Neural crest cell (in vitro differentiated cells): Measurements from ENCODE around the gene TEX2. TPM values are rescaled to one million over a fixed set of nuclear protein-coding genes. Genes with fewer than 3 reads are reported as not detected.
"Not testable (repeated sequence)": the region's sequence is repeated elsewhere in the genome, so short reads cannot be mapped to it uniquely, and the experiment has no call there.

Source experiments
- DNase-seq: peaks from one replicate; pipeline ENCODE4 v3.0.0; 2021; ENCODE audit warnings: low read depth, mixed read lengths, low spot score
- H3K27ac Mint-ChIP-seq: one replicate; pipeline ENCODE4 v1.8.0; 2021; ENCODE audit warnings: mild to moderate bottlenecking, mixed read lengths; ENCODE audit not compliant: unreplicated experiment
- H3K27me3 Mint-ChIP-seq: 2 replicates; pipeline ENCODE4 v1.8.0; 2021; ENCODE audit warnings: low read depth, mild to moderate bottlenecking, mixed read lengths
- H3K36me3 Mint-ChIP-seq: 2 replicates; pipeline ENCODE4 v1.8.0; 2021; ENCODE audit warnings: low read depth, mild to moderate bottlenecking, mixed read lengths
- H3K4me1 Mint-ChIP-seq: 2 replicates; pipeline ENCODE4 v1.8.0; 2021; ENCODE audit warnings: mixed read lengths
- H3K4me3 Mint-ChIP-seq: one replicate; pipeline ENCODE4 v1.8.0; 2021; ENCODE audit warnings: mild to moderate bottlenecking, mixed read lengths
- H3K9me3 Mint-ChIP-seq: 2 replicates; pipeline ENCODE4 v1.8.0; 2021; ENCODE audit warnings: mixed read lengths
- total RNA-seq: library from RNA; stranded (reverse); gene quantifications from 2 replicates; pipeline ENCODE4 v1.2.1, GENCODE V29; 2021
- TF ChIP-seq, protein P1 (sequence below): fragments of 200-600 bp; sonication (generic); conservative IDR thresholded peaks from 2 replicates; pipeline ENCODE4 v1.5.0; 2021; ENCODE audit warnings: antibody characterized with exemption, mild to moderate bottlenecking

Gene TEX2
- total RNA-seq, 1 donor from 2014 or later, result 19.2 TPM

- H3K9me3 Mint-ChIP-seq, result peaks cover 2% of the 10 kb centered on the region
- peaks cover 12% of the 10 kb centered on the region for H3K4me1 Mint-ChIP-seq
- H3K27ac Mint-ChIP-seq, result no peak overlapping the region
- H3K4me3 Mint-ChIP-seq, result no peak overlapping the region
- no peak for DNase-seq
- TF ChIP-seq, protein P1, sequence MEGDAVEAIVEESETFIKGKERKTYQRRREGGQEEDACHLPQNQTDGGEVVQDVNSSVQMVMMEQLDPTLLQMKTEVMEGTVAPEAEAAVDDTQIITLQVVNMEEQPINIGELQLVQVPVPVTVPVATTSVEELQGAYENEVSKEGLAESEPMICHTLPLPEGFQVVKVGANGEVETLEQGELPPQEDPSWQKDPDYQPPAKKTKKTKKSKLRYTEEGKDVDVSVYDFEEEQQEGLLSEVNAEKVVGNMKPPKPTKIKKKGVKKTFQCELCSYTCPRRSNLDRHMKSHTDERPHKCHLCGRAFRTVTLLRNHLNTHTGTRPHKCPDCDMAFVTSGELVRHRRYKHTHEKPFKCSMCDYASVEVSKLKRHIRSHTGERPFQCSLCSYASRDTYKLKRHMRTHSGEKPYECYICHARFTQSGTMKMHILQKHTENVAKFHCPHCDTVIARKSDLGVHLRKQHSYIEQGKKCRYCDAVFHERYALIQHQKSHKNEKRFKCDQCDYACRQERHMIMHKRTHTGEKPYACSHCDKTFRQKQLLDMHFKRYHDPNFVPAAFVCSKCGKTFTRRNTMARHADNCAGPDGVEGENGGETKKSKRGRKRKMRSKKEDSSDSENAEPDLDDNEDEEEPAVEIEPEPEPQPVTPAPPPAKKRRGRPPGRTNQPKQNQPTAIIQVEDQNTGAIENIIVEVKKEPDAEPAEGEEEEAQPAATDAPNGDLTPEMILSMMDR, result no peak
- no peaks in the 10 kb centered on the region for H3K36me3 Mint-ChIP-seq
- peaks cover 4% of the 10 kb centered on the region for H3K27me3 Mint-ChIP-seq
These were observed 138.5 kb downstream of the TEX2 start for GRCh38 chr17:64124609-64125008.

- H3K4me3 Mint-ChIP-seq, result no peak overlapping the region
- H3K36me3 Mint-ChIP-seq, result no peaks in the 10 kb centered on the region
- H3K9me3 Mint-ChIP-seq, result peaks cover 2% of the 10 kb centered on the region
- peaks cover 6% of the 10 kb centered on the region for H3K4me1 Mint-ChIP-seq
- TF ChIP-seq, protein P1, result no peak
- H3K27me3 Mint-ChIP-seq, result no peaks in the 10 kb centered on the region
- no peak overlapping the region for H3K27ac Mint-ChIP-seq
- DNase-seq, result no peak
These were observed 139.9 kb downstream of the TEX2 start for GRCh38 chr17:64123114-64123513.

DNA sequence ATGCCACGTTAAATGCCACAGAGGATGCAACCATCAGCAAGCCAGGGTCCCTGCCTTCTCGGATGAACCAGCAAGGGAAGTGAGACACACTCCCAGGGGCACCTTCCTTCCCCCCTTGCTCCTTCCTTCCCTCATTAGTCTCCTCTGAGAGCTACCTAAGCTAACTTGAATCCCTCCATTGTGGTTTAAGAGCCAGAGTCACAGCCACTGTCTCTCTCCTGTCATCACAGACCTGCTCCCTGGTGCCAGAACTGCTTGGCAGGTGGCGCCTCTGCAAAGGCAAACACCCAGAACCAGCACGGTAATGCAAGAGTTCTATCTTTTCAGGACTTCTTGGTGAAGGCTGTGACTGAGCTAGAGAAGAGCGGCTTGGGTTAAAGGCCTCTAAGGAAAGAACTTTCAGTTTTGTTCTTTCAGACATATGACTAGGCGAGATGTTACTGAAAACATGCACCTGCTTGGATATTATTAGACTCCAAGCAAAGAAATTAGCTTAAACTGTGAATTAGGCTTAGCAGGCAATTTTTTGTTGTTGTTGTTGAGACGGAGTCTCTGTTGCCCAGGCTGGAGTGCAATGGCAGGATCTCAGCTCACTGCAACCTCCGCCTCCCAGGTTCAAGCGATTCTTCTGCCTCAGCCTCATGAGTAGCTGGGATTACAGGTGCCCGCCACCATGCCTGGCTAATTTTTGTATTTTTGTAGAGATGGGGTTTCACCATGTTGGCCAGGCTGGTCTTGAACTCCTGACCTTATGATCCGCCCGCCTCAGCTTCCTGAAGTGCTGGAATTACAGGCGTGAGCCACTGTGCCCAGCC is 141.9 kb downstream of the TEX2 start:
- not testable (repeated sequence) for H3K36me3 Mint-ChIP-seq, H3K27ac Mint-ChIP-seq, DNase-seq, H3K4me3 Mint-ChIP-seq, H3K9me3 Mint-ChIP-seq, H3K27me3 Mint-ChIP-seq, H3K4me1 Mint-ChIP-seq

DNA sequence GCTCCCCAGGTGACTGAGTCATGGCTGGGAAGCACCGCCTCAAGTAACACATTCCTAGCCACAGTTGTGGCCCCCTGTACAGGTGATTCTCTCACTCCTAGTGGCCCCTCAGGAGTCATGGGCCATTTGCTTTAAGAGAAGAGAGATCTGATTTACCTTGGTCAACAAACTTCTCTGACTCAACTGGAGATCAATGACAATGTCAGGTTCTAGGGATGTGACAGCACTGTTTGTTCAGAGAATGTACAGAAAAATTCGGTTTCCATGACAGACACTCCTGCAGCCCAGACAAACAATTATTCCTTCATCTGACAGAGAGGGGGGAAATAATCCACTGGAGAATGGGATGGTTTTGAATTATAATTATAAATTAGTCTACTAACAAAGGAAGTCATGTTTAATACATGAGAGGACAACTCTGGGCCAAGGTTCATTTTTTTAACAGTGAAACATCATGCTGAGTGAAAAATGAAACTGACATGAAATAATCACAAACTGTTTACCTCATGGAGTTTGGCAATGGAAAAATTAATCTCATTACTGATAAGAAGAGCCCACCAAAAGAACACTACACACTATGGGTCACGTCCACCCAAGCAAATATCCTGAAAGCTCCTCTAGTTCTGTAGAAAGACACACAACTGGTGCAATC is 142.8 kb downstream of the TEX2 start:
- TF ChIP-seq, protein P1, result no peak
- Mint-ChIP-seq H3K36me3 (no peaks in the 10 kb centered on the region), H3K4me1 (peaks cover 6% of the 10 kb centered on the region), H3K27ac (no peak overlapping the region), H3K27me3 (no peaks in the 10 kb centered on the region), H3K9me3 (peaks cover 5% of the 10 kb centered on the region), H3K4me3 (no peak overlapping the region)
- DNase-seq, result no peak

- TF ChIP-seq, protein P1, result no peak
- H3K4me1 Mint-ChIP-seq, result peaks cover 6% of the 10 kb centered on the region
- H3K36me3 Mint-ChIP-seq, result no peaks in the 10 kb centered on the region
- DNase-seq, result no peak
- no peaks in the 10 kb centered on the region for H3K27me3 Mint-ChIP-seq
- H3K9me3 Mint-ChIP-seq, result peaks cover 3% of the 10 kb centered on the region
- no peak overlapping the region for H3K4me3 Mint-ChIP-seq
- no peak overlapping the region for H3K27ac Mint-ChIP-seq
These were observed 144.8 kb downstream of the TEX2 start for GRCh38 chr17:64117981-64118979.
